PC-3 (cell line): ENCODE measurements around the gene STPG4. TPM values are rescaled to one million over a fixed set of nuclear protein-coding genes. Genes with fewer than 3 reads are reported as not detected.

Experiments used
- ATAC-seq: fragments of 200-7000 bp; cut with Tn5 transposase; 2 replicates; pipeline ENCODE4 v1.9.1; 2020; ENCODE audit warnings: mild to moderate bottlenecking, moderate library complexity
- BruUV-seq: library from RNA; stranded (reverse); fragments of 400-500 nt; replicated peaks from 2 replicates; lab custom pipeline; 2021; lab: Mats Ljungman, UMichigan
- CTCF ChIA-PET: fragments of 300-600 bp; sonication (Branson Sonifier 250); formaldehyde crosslinking; loops from one replicate; lab custom pipeline; 2022; ENCODE audit warnings: antibody characterized with exemption; lab: Charles Lee
- POLR2A ChIA-PET: fragments of 300-600 bp; sonication (Branson Sonifier 250); formaldehyde crosslinking; loops from one replicate; lab custom pipeline; 2022; ENCODE audit warnings: antibody characterized with exemption; ENCODE audit not compliant: unreplicated experiment; lab: Charles Lee
- DNase-seq: peaks from one replicate; pipeline ENCODE4 v3.0.0-alpha.2; 2015
- H2AFZ ChIP-seq: fragments of 300-600 bp; sonication (generic); 2 replicates; pipeline ENCODE4 v1.6.0; 2016; ENCODE audit warnings: antibody characterized with exemption, low read length
- H3F3A ChIP-seq: fragments of 300-600 bp; sonication (generic); one replicate; pipeline ENCODE4 v1.6.0; 2017; ENCODE audit warnings: antibody characterized with exemption, low read length, control low read depth, mild to moderate bottlenecking; ENCODE audit not compliant: unreplicated experiment
- H3K27ac ChIP-seq: fragments of 300-600 bp; sonication (generic); 2 replicates; pipeline ENCODE4 v1.5.1; 2016; ENCODE audit warnings: mild to moderate bottlenecking, low read length
- H3K27me3 ChIP-seq: fragments of 300-600 bp; sonication (generic); 2 replicates; pipeline ENCODE4 v1.6.1; 2016; ENCODE audit warnings: low read length, mixed read lengths
- H3K36me3 ChIP-seq: fragments of 300-600 bp; sonication (generic); 2 replicates; pipeline ENCODE4 v1.6.1; 2016; ENCODE audit warnings: low read depth, mixed run types, low read length, mixed read lengths
- H3K4me1 ChIP-seq: fragments of 300-600 bp; sonication (generic); 2 replicates; pipeline ENCODE4 v1.5.1; 2016; ENCODE audit warnings: low read length; ENCODE audit not compliant: insufficient read depth
- H3K4me2 ChIP-seq: fragments of 300-600 bp; sonication (generic); 2 replicates; pipeline ENCODE4 v1.6.0; 2016; ENCODE audit warnings: low read length
- H3K4me3 ChIP-seq: fragments of 300-600 bp; sonication (generic); 2 replicates; pipeline ENCODE4 v1.5.1; 2016; ENCODE audit warnings: mild to moderate bottlenecking, low read length, mixed read lengths
- H3K79me2 ChIP-seq: fragments of 300-600 bp; sonication (generic); 2 replicates; pipeline ENCODE4 v1.6.1; 2017; ENCODE audit warnings: low read length, mixed read lengths
- H3K9ac ChIP-seq: fragments of 300-600 bp; sonication (generic); 2 replicates; pipeline ENCODE4 v1.6.0; 2016; ENCODE audit warnings: mild to moderate bottlenecking, low read length
- H3K9me2 ChIP-seq: fragments of 300-600 bp; sonication (generic); replicated peaks from 2 replicates; pipeline ENCODE4 v1.6.1; 2016; ENCODE audit warnings: mixed run types, low read length, mixed read lengths
- H3K9me3 ChIP-seq: fragments of 300-600 bp; sonication (generic); 2 replicates; pipeline ENCODE4 v1.6.1; 2016; ENCODE audit warnings: low read length, mixed read lengths
- H4K20me1 ChIP-seq: fragments of 300-600 bp; sonication (generic); 2 replicates; pipeline ENCODE4 v1.6.1; 2016; ENCODE audit warnings: low read length, mixed read lengths
- EZH2 ChIP-seq: fragments of 300-600 bp; sonication (generic); IDR thresholded peaks from one replicate; pipeline ENCODE4 v1.6.1; 2017; ENCODE audit warnings: antibody characterized with exemption, mild to moderate bottlenecking, low read length; ENCODE audit not compliant: unreplicated experiment
- EZH2phosphoT487 ChIP-seq: fragments of 300-600 bp; sonication (generic); IDR thresholded peaks from 2 replicates; pipeline ENCODE4 v1.6.1; 2018; ENCODE audit warnings: mild to moderate bottlenecking, antibody characterized with exemption, low read length, borderline replicate concordance
- intact Hi-C: fragments of 100-400 bp; cut with micrococcal nuclease; formaldehyde crosslinking; loops from 2 replicates; pipeline ENCODE4 v1.9.0; 2023
- total RNA-seq: library from RNA; depleted of rRNA; stranded (reverse); fragments of >200 nt; gene quantifications from 2 replicates; pipeline ENCODE4 v1.2.3, GENCODE V29; 2014
- TF ChIP-seq, protein P1 (sequence below): fragments of 300-600 bp; sonication (generic); conservative IDR thresholded peaks from 2 replicates; pipeline ENCODE4 v1.5.1; 2017; ENCODE audit warnings: antibody characterized with exemption, low read depth, mild to moderate bottlenecking, low read length

The STPG4 gene
- total RNA-seq, 1 experiment from 2014 or later, result 2.4 TPM

DNA sequence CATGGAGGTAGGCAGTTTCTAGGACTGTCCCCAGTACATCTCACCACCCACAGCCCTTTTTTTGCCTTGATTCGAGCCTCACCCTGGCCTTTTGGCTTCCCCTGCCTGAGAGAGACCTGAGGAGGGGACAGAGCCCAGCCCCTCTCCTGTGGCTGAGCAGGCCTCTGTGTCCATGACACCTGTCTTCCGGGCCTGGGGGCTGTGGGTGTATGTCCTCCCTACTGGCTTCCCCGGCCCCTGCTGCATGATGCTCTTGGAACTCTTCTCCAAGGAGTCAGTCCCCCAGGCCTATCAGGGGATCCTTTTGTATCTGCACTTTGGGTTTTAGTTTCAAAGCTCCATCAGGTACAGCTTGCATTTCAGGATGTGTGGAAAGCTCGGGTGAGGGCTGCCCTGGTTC, 80.4 kb downstream of the STPG4 start:
- Histone ChIP-seq H3F3A (no peaks in the 10 kb centered on the region), H3K79me2 (no peaks in the 10 kb centered on the region), H3K4me2 (no peak overlapping the region), H3K9ac (no peak overlapping the region), H3K4me3 (no peak overlapping the region), H3K27me3 (no peaks in the 10 kb centered on the region), H3K9me2 (no peaks in the 10 kb centered on the region), H2AFZ (no peak overlapping the region), H3K4me1 (peaks cover 61% of the 10 kb centered on the region), H4K20me1 (no peaks in the 10 kb centered on the region), H3K27ac (no peak overlapping the region), H3K9me3 (no peaks in the 10 kb centered on the region), H3K36me3 (no peaks in the 10 kb centered on the region)
- POLR2A ChIA-PET, result no interaction called here
- no TSS peak for BruUV-seq
- intact Hi-C loops, result no loop called here
- DNase-seq, result no peak
- ATAC-seq, result no peak
- CTCF ChIA-PET, result no interaction called here
- TF ChIP-seq EZH2phosphoT487 (no peak), EZH2 (no peak)
- TF ChIP-seq, protein P1, sequence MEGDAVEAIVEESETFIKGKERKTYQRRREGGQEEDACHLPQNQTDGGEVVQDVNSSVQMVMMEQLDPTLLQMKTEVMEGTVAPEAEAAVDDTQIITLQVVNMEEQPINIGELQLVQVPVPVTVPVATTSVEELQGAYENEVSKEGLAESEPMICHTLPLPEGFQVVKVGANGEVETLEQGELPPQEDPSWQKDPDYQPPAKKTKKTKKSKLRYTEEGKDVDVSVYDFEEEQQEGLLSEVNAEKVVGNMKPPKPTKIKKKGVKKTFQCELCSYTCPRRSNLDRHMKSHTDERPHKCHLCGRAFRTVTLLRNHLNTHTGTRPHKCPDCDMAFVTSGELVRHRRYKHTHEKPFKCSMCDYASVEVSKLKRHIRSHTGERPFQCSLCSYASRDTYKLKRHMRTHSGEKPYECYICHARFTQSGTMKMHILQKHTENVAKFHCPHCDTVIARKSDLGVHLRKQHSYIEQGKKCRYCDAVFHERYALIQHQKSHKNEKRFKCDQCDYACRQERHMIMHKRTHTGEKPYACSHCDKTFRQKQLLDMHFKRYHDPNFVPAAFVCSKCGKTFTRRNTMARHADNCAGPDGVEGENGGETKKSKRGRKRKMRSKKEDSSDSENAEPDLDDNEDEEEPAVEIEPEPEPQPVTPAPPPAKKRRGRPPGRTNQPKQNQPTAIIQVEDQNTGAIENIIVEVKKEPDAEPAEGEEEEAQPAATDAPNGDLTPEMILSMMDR, result no peak

DNA sequence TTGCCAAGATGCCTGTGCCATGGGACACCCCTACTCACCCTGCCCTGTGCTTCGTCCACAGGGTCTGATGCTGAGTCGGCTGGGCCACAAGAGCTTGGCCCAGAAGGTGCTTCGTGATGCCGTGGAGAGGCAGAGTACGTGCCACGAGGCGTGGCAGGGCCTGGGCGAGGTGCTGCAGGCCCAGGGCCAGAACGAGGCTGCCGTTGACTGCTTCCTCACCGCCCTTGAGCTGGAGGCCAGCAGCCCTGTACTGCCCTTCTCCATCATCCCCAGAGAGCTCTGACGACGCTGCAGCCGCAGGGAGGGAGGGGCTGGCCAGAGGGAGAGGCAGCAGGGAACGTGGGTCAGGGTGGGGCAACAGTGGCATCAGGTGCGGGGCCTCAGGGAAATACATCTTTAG, 81.5 kb downstream of the STPG4 start:
- ChIA-PET CTCF (no interaction called here), POLR2A (interaction anchor here (0.5 kb wide), 1 partner anchor 17 kb away, joined by 3 read pairs; no protein-coding TSS in a partner anchor)
- no peaks in the 10 kb centered on the region for H4K20me1 ChIP-seq
- no peak overlapping the region for H3K27ac ChIP-seq
- no peaks in the 10 kb centered on the region for H3K79me2 ChIP-seq
- no peaks in the 10 kb centered on the region for H3K9me2 ChIP-seq
- H3F3A ChIP-seq, result no peaks in the 10 kb centered on the region
- H3K9ac ChIP-seq, result no peak overlapping the region
- H3K4me3 ChIP-seq, result no peak overlapping the region
- no peak overlapping the region for H3K4me2 ChIP-seq
- no TSS peak for BruUV-seq
- H3K27me3 ChIP-seq, result no peaks in the 10 kb centered on the region
- H3K4me1 ChIP-seq, result peaks cover 63% of the 10 kb centered on the region
- ATAC-seq (no peak), DNase-seq (no peak)
- no peak overlapping the region for H2AFZ ChIP-seq
- TF ChIP-seq, protein P1, result no peak
- TF ChIP-seq EZH2 (no peak), EZH2phosphoT487 (no peak)
- intact Hi-C loops, result no loop called here
- no peaks in the 10 kb centered on the region for H3K9me3 ChIP-seq
- H3K36me3 ChIP-seq, result no peaks in the 10 kb centered on the region

DNA sequence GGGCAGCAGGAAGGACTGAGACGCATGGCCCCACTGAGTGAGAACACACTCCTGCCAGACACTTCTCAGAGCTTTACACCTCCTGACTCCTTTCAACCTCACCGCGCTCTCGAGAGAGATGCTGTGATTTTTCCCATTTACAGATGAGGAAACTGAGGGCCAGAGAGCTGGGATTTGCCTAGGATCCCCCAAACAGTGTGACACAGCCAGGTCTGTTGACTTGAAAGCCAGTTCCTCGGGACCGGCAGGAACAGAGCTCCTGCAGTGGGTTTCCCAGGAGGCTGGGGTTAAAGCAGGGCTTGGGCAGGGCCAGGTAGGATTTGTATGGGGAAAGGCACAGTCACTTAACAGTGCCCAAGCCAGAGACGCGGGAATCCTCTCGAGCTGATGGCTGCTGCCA, 81.9 kb downstream of the STPG4 start:
- no peak overlapping the region for H3K4me3 ChIP-seq
- BruUV-seq, result no TSS peak
- H3K9me2 ChIP-seq, result no peaks in the 10 kb centered on the region
- ChIA-PET CTCF (no interaction called here), POLR2A (interaction anchor here (0.5 kb wide), 1 partner anchor 18 kb away, joined by 3 read pairs; no protein-coding TSS in a partner anchor)
- H4K20me1 ChIP-seq, result no peaks in the 10 kb centered on the region
- TF ChIP-seq, protein P1, result no peak
- TF ChIP-seq EZH2phosphoT487, result no peak
- TF ChIP-seq EZH2, result no peak
- H2AFZ ChIP-seq, result no peak overlapping the region
- peaks cover 63% of the 10 kb centered on the region for H3K4me1 ChIP-seq
- no peaks in the 10 kb centered on the region for H3F3A ChIP-seq
- no peaks in the 10 kb centered on the region for H3K9me3 ChIP-seq
- intact Hi-C loops, result no loop called here
- DNase-seq, result no peak
- no peaks in the 10 kb centered on the region for H3K36me3 ChIP-seq
- H3K27me3 ChIP-seq, result no peaks in the 10 kb centered on the region
- no peak overlapping the region for H3K27ac ChIP-seq
- ATAC-seq, result no peak
- no peaks in the 10 kb centered on the region for H3K79me2 ChIP-seq
- H3K9ac ChIP-seq, result no peak overlapping the region
- H3K4me2 ChIP-seq, result no peak overlapping the region
